Measurements from ENCODE around the gene CACNG3.

DNA sequence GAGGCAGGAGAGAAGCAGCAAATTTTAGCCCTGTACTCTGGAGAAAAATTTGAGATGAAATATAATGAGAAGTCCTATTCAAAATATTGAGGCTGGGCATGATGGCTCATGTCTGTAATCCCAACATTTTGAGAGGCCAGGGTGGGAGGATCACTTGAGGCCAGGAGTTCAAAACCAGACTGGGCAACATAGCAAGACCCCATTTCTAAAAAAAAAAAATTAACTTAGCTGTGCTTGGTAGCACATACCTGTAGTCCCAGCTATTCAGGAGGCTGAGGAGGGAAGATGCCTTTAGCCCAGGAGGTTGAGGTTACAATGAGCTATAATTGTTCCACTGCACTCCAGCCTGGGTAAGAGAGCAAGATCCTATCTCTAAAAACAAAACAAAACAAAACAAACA, 103.4 kb downstream of the CACNG3 start:
- TF ChIP-seq, protein P1, sequence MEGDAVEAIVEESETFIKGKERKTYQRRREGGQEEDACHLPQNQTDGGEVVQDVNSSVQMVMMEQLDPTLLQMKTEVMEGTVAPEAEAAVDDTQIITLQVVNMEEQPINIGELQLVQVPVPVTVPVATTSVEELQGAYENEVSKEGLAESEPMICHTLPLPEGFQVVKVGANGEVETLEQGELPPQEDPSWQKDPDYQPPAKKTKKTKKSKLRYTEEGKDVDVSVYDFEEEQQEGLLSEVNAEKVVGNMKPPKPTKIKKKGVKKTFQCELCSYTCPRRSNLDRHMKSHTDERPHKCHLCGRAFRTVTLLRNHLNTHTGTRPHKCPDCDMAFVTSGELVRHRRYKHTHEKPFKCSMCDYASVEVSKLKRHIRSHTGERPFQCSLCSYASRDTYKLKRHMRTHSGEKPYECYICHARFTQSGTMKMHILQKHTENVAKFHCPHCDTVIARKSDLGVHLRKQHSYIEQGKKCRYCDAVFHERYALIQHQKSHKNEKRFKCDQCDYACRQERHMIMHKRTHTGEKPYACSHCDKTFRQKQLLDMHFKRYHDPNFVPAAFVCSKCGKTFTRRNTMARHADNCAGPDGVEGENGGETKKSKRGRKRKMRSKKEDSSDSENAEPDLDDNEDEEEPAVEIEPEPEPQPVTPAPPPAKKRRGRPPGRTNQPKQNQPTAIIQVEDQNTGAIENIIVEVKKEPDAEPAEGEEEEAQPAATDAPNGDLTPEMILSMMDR (IDR thresholded peaks at IDR 0.05): no peak
- TF ChIP-seq POLR2AphosphoS5 (IDR thresholded peaks at IDR 0.05): no peak

Data from transverse colon (tissue), 4 donors.